HG02840 (cell line): ENCODE measurements around the gene BTBD3.

ENCODE experiments used
- ATAC-seq: cut with Tn5 transposase; IDR thresholded peaks from one replicate; pipeline ENCODE4 v1.9.1; 2021; ENCODE audit warnings: mild to moderate bottlenecking, moderate library complexity, moderate number of reproducible peaks; ENCODE audit not compliant: unreplicated experiment, low FRiP score

Gene BTBD3

DNA sequence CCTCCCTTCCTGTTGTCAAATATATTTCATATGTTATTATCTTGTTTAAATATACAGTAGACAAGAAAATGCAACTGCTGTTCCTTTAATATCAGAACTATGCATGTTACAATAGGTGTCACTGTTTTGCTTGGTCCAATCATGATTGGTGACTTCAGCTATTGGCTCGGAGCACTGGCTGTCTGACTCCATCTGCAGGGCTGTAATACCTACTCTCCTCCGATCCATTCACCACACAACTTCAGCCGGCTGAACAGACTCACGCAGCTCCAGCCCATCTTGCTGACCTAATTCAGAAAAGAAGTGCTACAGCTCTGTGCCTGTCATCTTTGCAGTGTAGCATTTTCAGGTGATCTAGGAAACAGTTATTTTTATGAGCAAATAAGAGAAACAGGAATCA, at the start of gene BTBD3:
BTBD3 (plus strand) TSS at position 231 of the 400 bp plus-strand sequence. CDS start 383 bp downstream, outside the sequence.
- no peak for ATAC-seq

DNA sequence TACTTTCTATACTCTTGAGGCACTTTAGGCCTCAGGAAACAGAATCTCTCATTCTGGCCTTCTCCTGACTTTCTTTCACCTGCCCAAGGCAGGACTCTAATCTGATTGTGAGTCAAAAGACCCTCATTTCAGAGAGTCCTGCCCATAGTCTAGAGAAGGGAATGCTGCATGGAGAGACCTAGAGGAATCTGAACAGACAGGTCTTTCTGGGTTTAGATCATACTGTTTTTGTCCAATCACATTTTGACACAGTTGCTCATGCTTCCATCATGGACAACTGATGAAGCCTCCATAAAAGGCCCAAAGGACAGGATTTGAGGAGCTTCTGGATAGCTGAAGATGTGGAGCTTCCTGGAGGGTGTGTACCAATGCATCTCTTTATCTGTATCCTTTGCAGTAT, 48.1 kb upstream of the BTBD3 start:
- ATAC-seq = no peak

DNA sequence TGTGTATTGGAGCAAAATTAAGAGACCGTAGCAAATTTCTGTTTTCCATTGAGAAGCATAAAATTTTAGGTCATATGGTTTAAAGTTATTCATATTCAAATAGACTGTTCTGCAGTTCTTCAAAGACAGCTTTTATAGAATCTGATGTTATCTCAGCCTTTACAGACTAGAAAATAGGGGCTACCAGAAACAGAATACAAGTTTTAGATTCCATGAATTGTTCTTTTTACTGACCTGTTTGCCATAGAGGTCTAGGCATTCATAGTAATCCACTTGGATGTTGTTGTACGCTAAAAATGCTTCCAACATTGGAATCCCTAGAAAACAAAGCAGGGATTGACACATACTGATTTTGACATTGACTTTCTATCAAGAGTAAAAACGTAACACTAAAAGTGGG, 47.3 kb upstream of the BTBD3 start:
- ATAC-seq = no peak

DNA sequence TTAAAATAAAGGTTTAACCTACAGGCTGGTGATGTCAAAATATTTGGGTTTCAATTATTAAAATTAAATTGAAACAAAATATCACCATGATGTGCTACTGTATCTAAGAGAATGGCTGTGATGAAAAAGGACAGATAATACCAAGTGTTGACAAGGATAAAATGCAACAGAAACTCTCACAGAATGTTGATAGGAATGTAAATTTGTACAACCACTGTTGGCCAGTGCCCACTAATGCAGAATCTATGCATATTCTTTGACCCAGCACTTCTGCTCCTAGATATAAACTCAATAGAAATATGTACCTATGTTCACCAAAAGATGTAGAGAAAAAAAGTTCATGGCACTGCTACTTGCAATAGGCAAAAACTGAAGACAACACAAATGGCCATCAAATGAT, 41.1 kb upstream of the BTBD3 start:
- no peak for ATAC-seq

GRCh38 chr20:11880680-11881079, 37.0 kb upstream of the BTBD3 start:
- ATAC-seq = no peak

DNA sequence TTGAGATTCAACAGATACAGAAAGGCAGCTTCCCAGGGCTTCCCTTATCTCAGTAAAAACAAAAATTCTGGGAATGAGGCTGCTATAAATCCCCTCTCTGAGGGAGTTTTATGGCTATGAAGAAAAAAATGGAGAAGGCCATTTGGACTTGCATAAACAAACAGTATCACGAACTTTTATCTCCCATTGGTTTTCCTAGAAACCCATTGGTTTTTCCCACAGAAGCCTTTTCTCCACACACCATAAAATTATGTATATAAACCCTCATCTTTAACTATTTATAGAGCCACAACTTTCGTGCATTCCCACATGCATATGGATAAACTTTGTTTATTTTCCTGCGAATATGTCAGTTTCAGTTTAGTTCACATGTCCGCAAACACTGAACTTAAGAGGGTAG, 36.2 kb upstream of the BTBD3 start:
- no peak for ATAC-seq

DNA sequence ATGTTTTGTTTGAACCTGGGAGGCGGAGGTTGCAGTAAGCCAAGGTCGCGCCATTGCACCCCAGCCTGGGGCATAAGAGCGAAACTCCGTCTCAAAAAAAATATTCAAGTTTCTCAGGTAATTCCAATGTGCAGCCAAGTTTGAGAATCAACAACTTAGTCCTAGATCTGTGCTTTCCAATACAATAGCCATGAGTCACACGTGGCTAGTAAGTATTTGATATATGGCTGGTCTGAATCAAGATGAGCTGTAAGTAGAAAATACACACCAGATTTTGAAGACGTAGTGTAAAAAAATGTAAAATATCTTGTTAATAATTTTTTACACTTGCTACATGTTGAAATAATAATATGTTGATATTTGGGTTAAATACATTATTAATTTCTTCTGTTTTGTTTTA, 35.0 kb upstream of the BTBD3 start:
- no peak for ATAC-seq

DNA sequence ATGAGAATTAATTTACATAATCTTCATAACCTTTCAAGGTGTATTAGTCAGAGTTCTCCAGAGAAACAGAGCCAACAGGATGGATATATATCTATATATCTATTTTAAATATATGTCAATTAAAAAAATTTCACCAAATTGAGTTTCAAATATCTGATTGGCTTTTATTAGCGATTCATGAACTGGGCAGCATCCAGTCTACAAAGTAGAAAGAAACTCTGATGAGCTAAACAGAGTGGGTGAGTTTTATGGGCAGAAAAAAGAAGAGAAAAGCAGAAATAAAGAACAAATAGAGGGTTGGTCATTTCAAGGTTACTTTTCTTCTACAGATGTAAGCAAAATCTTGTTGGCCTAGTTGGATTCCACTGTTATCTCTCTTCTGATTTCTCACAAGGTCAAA, 29.0 kb upstream of the BTBD3 start:
- ATAC-seq = no peak

- ATAC-seq = peak; percentile 61
Measured at GRCh38 chr20:11890331-11891076, 27.2 kb upstream of the BTBD3 start.

- ATAC-seq = peak; percentile 32
Measured at GRCh38 chr20:11891077-11891775, 26.5 kb upstream of the BTBD3 start.

GRCh38 chr20:11891776-11892545, 25.7 kb upstream of the BTBD3 start:
- ATAC-seq = no peak

- ATAC-seq = no peak
Measured at GRCh38 chr20:11894062-11894461, 23.6 kb upstream of the BTBD3 start.

GRCh38 chr20:11895861-11896387, 21.8 kb upstream of the BTBD3 start:
- no peak for ATAC-seq

GRCh38 chr20:11901127-11901526, 16.6 kb upstream of the BTBD3 start:
- no peak for ATAC-seq

GRCh38 chr20:11902285-11902697, 15.4 kb upstream of the BTBD3 start:
- no peak for ATAC-seq

DNA sequence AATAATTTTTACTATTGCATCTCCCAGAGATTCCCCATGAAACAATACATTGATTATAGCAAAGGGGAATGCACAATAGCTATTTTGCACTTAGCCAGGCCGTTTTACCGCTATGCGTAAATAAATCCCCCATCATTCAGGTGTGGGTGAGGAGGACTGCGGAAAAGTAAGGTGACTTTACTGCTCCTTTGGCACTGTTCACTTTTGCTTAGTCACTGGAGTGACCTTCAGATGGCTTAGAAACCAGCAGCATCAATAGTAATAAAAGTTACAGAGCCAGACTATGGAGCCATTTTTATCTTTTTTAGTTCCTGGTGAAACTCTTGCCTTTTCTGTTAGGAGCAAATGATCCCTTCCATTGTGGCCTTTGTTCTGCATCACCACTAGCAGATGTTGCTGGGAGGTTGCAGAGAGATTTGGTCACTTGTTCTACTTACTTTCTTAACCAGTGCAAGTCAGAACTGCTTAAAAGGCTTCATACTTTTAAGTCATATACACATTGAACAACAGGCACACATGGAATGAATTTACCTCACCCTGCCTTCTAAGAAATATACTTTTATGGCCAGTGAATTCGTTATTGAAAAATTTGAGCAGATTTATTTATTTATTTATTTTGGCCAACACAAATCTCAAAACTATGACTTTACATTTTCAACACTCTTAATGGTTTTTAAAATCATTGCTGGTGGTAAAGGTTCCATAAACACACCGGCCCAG, 12.1 kb upstream of the BTBD3 start:
- ATAC-seq = no peak

GRCh38 chr20:11906626-11907480, 10.8 kb upstream of the BTBD3 start:
- ATAC-seq = no peak

DNA sequence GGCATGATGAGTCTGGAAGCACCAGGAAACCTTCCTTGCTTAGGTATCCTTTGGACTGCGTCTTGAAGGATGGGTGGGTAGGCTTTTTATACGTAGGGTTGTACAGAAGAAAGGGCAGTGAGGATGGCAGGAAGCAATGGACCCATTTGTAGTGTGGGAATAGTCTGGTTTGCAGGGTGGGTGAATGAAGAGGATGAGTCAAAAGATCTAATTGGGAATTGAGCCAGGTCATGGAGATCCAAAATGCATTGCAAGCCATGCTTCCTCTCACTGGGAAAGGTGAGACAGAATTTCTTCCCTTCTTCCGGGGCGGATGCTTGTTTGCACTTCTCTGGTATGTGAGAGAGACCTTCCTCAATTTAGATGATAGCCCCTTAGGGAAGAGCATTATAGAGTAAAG, 10.1 kb upstream of the BTBD3 start:
- no peak for ATAC-seq

GRCh38 chr20:11912013-11912658, 5.6 kb upstream of the BTBD3 start:
- ATAC-seq = no peak
